Liver (tissue), 9 donors: ENCODE results near the gene WDFY3. TPM values are rescaled to one million over a fixed set of nuclear protein-coding genes. Genes with fewer than 3 reads are reported as not detected.

Experiments used
- DNase-seq: peaks from one replicate; pipeline ENCODE4 v3.0.0-alpha.2; 2017; ENCODE audit warnings: low spot score
- H3K27ac ChIP-seq, 2 donors: one replicate each; pipeline ENCODE4 v1.7.0; 2013; ENCODE audit warnings: inconsistent platforms in 2 of 2, low read length in 2 of 2, control low read depth in 1 of 2, low read depth in 1 of 2, mild to moderate bottlenecking in 1 of 2
- H3K27me3 ChIP-seq, 4 donors: one replicate each; pipeline versions ENCODE4 v1.6.1 to v1.7.0; 2013; ENCODE audit warnings: low read length in 3 of 4, inconsistent platforms in 1 of 4, mild to moderate bottlenecking in 1 of 4, moderate library complexity in 1 of 4; ENCODE audit not compliant: control insufficient read depth in 4 of 4, insufficient read depth in 4 of 4
- H3K36me3 ChIP-seq, 4 donors: one replicate each; pipeline versions ENCODE4 v1.6.1 to v1.7.0; 2013; ENCODE audit warnings: low read length in 3 of 4, mild to moderate bottlenecking in 3 of 4, low read depth in 1 of 4, moderate library complexity in 1 of 4; ENCODE audit not compliant: control insufficient read depth in 4 of 4, insufficient read depth in 3 of 4
- H3K4me1 ChIP-seq, 4 donors: one replicate each; pipeline versions ENCODE4 v1.6.1 to v1.7.0; 2013; ENCODE audit warnings: low read length in 3 of 4, mild to moderate bottlenecking in 3 of 4, moderate library complexity in 1 of 4; ENCODE audit not compliant: control insufficient read depth in 4 of 4, insufficient read depth in 4 of 4
- H3K4me3 ChIP-seq, 3 donors: one replicate each; pipeline versions ENCODE4 v1.6.1 to v1.7.0; 2013; ENCODE audit warnings: low read length in 3 of 3, control low read depth in 1 of 3, low read depth in 1 of 3, mild to moderate bottlenecking in 1 of 3
- H3K9ac ChIP-seq, 2 donors: one replicate each; pipeline ENCODE4 v1.7.0; 2013; ENCODE audit warnings: low read length in 2 of 2, mild to moderate bottlenecking in 2 of 2, moderate library complexity in 2 of 2, control low read depth in 1 of 2, low read depth in 1 of 2
- H3K9me3 ChIP-seq, 4 donors: one replicate each; pipeline versions ENCODE4 v1.6.1 to v1.7.0; 2013; ENCODE audit warnings: low read length in 3 of 4; ENCODE audit not compliant: control insufficient read depth in 4 of 4
- EGR1 ChIP-seq, 2 donors: IDR thresholded peaks; 2 replicates each; pipeline ENCODE4 v1.6.1; 2016 to 2018; ENCODE audit warnings: antibody characterized with exemption in 2 of 2, low read depth in 2 of 2
- FOXA1 ChIP-seq: IDR thresholded peaks from 2 replicates; pipeline ENCODE4 v1.6.1; 2016; ENCODE audit warnings: antibody characterized with exemption
- FOXA2 ChIP-seq: IDR thresholded peaks from 2 replicates; pipeline ENCODE4 v1.6.1; 2016; ENCODE audit warnings: antibody characterized with exemption
- GABPA ChIP-seq, 2 donors: IDR thresholded peaks in 1 of 2; conservative IDR thresholded peaks in 1 of 2; 2 replicates each; pipeline ENCODE4 v1.6.1; 2016; ENCODE audit warnings: antibody characterized with exemption in 2 of 2, mild to moderate bottlenecking in 1 of 2, moderate library complexity in 1 of 2
- HNF4A ChIP-seq, 2 donors: conservative IDR thresholded peaks; 2 replicates each; pipeline ENCODE4 v1.6.1; 2016; ENCODE audit warnings: antibody characterized with exemption in 2 of 2, mild to moderate bottlenecking in 2 of 2
- HNF4G ChIP-seq: IDR thresholded peaks from 2 replicates; pipeline ENCODE4 v1.6.1; 2016; ENCODE audit warnings: antibody characterized with exemption
- JUND ChIP-seq, 2 donors: IDR thresholded peaks; 2 replicates each; pipeline ENCODE4 v1.6.1; 2016; ENCODE audit warnings: antibody characterized with exemption in 2 of 2
- NR2F2 ChIP-seq: IDR thresholded peaks from 2 replicates; pipeline ENCODE4 v1.6.1; 2016; ENCODE audit warnings: antibody characterized with exemption
- RAD21 ChIP-seq, 2 donors: IDR thresholded peaks; 2 replicates each; pipeline ENCODE4 v1.6.1; 2016; ENCODE audit warnings: antibody characterized with exemption in 2 of 2, mild to moderate bottlenecking in 2 of 2
- RXRA ChIP-seq, 2 donors: IDR thresholded peaks; 2 replicates each; pipeline ENCODE4 v1.6.1; 2017 to 2018; ENCODE audit warnings: antibody characterized with exemption in 2 of 2, mild to moderate bottlenecking in 1 of 2
- SP1 ChIP-seq: IDR thresholded peaks from 2 replicates; pipeline ENCODE4 v1.6.1; 2018; ENCODE audit warnings: antibody characterized with exemption, mild to moderate bottlenecking
- TAF1 ChIP-seq: conservative IDR thresholded peaks from 2 replicates; pipeline ENCODE4 v1.6.1; 2016; ENCODE audit warnings: antibody characterized with exemption, mild to moderate bottlenecking
- YY1 ChIP-seq: IDR thresholded peaks from 2 replicates; pipeline ENCODE4 v1.6.1; 2016; ENCODE audit warnings: antibody characterized with exemption, mild to moderate bottlenecking
- WGBS: extraction: QIAGEN DNeasy Blood & Tissue Kit; methylation state at CpG from one replicate; pipeline ENCODE4 v1.1.7; 2013; 5-methylcytosine and 5-hydroxymethylcytosine counted together
- polyA plus RNA-seq, 2 donors: library from polyadenylated mRNA; stranded (reverse) in 1 of 2; unstranded in 1 of 2; fragments of 200-250 nt in 1 of 2; fragments of >200 nt in 1 of 2; fragmentation: Nextera tagmentation in 1 of 2; extraction: Ambion mirVana in 1 of 2; gene quantifications; one replicate each; pipeline versions ENCODE4 v1.2.1 to v1.2.3, GENCODE V29; 2013 to 2015
- total RNA-seq, 2 donors: library from RNA; depleted of rRNA; stranded (reverse); fragments of >200 nt; gene quantifications; one replicate each; pipeline ENCODE4 v1.2.3, GENCODE V29; 2014
- TF ChIP-seq, protein P1 (sequence below): fragments of 150-350 bp; IDR thresholded peaks from 2 replicates; pipeline ENCODE4 v1.5.1; 2017; ENCODE audit warnings: improper control_type of control experiment, low read depth, low read length; ENCODE audit not compliant: missing input control
- TF ChIP-seq, protein P2 (sequence below): IDR thresholded peaks from 2 replicates; pipeline ENCODE4 v1.6.1; 2016; ENCODE audit warnings: antibody characterized with exemption, mild to moderate bottlenecking
- TF ChIP-seq, protein P3 (sequence below): IDR thresholded peaks from 2 replicates; pipeline ENCODE4 v1.6.1; 2016; ENCODE audit warnings: antibody characterized with exemption
- TF ChIP-seq, protein P4 (sequence below): IDR thresholded peaks from 2 replicates; pipeline ENCODE4 v1.6.1; 2016; ENCODE audit warnings: antibody characterized with exemption
- TF ChIP-seq, protein P5 (sequence below): IDR thresholded peaks from 2 replicates; pipeline ENCODE4 v1.6.1; 2016; ENCODE audit warnings: antibody characterized with exemption
- donor health status: healthy.
- donor health status: healthy.
- donor health status: healthy.
- donor health status: healthy.
- donor health status: healthy.

Gene WDFY3
- total and polyA plus RNA-seq, 4 donors = 3.2 to 50.5 (median 19.2) TPM

DNA sequence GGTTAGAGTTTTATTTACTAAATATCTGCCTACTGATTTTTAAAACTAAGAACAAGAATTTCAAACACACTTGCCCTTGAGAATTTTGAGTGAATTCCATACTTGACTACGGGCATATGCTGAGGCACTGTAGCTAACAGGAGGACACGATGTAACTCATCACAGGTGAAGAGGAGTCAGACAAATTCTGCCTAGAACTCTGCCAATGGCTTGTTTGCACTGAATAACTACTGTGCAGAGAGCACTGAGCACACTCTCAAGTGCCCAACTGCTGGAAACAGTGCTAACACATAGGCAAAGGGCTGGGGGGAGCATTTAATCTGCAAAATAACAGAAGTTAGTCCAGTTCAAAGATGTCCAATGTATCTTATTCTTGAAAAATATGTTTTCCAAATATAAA, 104.4 kb downstream of the WDFY3 start:
- WGBS = 94% methylated on average over 2 of the region's 2 CpGs
- TF ChIP-seq FOXA2 = no peak
- TF ChIP-seq HNF4G = no peak
- TF ChIP-seq EGR1 (IDR thresholded peaks at IDR 0.05; ENCODE audit: low read depth in 2 of 2) = no peak

DNA sequence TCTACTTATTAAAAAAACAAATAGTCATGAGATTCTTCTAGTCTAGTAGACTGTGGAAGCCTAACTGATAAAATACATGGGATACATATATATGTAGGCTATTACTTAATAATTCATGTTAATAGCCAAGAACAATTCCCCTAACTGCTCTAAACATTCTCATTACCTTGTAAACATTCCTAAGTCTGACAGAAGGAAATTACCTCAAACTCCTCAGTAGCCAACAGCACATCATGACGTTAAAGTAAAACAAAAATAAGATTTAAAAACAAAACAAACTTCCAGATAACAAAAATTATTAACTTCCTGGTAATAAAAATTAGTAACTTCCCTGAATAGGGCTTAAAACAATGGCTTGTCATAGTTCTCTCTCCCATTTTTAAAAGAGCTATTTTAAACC, 109.2 kb downstream of the WDFY3 start:
- Histone ChIP-seq H3K27me3 (no peaks in the 10 kb centered on the region), H3K4me3 (no peak overlapping the region), H3K9me3 (no peaks in the 10 kb centered on the region), H3K36me3 (peaks cover 0 to 6% (median 0%) of the 10 kb centered on the region in 4 donors), H3K4me1 (peaks cover 0 to 1% (median 0%) of the 10 kb centered on the region in 4 donors), H3K9ac (no peak overlapping the region), H3K27ac (no peak overlapping the region)
- no peak for TF ChIP-seq FOXA1
- TF ChIP-seq HNF4A (conservative IDR thresholded peaks at IDR 0.05) = no peak
- no peak for TF ChIP-seq RAD21 (IDR thresholded peaks at IDR 0.05)
- TF ChIP-seq, protein P1, sequence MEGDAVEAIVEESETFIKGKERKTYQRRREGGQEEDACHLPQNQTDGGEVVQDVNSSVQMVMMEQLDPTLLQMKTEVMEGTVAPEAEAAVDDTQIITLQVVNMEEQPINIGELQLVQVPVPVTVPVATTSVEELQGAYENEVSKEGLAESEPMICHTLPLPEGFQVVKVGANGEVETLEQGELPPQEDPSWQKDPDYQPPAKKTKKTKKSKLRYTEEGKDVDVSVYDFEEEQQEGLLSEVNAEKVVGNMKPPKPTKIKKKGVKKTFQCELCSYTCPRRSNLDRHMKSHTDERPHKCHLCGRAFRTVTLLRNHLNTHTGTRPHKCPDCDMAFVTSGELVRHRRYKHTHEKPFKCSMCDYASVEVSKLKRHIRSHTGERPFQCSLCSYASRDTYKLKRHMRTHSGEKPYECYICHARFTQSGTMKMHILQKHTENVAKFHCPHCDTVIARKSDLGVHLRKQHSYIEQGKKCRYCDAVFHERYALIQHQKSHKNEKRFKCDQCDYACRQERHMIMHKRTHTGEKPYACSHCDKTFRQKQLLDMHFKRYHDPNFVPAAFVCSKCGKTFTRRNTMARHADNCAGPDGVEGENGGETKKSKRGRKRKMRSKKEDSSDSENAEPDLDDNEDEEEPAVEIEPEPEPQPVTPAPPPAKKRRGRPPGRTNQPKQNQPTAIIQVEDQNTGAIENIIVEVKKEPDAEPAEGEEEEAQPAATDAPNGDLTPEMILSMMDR = no peak
- TF ChIP-seq RXRA (IDR thresholded peaks at IDR 0.05) = no peak
- TF ChIP-seq JUND (IDR thresholded peaks at IDR 0.05) = no peak
- TF ChIP-seq SP1 = no peak
- no peak for TF ChIP-seq FOXA2
- no peak for TF ChIP-seq NR2F2
- TF ChIP-seq GABPA (IDR thresholded peaks at IDR 0.05 in 1 of 2, conservative IDR thresholded peaks at IDR 0.05 in 1 of 2) = no peak
- TF ChIP-seq, protein P2, sequence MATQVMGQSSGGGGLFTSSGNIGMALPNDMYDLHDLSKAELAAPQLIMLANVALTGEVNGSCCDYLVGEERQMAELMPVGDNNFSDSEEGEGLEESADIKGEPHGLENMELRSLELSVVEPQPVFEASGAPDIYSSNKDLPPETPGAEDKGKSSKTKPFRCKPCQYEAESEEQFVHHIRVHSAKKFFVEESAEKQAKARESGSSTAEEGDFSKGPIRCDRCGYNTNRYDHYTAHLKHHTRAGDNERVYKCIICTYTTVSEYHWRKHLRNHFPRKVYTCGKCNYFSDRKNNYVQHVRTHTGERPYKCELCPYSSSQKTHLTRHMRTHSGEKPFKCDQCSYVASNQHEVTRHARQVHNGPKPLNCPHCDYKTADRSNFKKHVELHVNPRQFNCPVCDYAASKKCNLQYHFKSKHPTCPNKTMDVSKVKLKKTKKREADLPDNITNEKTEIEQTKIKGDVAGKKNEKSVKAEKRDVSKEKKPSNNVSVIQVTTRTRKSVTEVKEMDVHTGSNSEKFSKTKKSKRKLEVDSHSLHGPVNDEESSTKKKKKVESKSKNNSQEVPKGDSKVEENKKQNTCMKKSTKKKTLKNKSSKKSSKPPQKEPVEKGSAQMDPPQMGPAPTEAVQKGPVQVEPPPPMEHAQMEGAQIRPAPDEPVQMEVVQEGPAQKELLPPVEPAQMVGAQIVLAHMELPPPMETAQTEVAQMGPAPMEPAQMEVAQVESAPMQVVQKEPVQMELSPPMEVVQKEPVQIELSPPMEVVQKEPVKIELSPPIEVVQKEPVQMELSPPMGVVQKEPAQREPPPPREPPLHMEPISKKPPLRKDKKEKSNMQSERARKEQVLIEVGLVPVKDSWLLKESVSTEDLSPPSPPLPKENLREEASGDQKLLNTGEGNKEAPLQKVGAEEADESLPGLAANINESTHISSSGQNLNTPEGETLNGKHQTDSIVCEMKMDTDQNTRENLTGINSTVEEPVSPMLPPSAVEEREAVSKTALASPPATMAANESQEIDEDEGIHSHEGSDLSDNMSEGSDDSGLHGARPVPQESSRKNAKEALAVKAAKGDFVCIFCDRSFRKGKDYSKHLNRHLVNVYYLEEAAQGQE = no peak
- TF ChIP-seq, protein P3, sequence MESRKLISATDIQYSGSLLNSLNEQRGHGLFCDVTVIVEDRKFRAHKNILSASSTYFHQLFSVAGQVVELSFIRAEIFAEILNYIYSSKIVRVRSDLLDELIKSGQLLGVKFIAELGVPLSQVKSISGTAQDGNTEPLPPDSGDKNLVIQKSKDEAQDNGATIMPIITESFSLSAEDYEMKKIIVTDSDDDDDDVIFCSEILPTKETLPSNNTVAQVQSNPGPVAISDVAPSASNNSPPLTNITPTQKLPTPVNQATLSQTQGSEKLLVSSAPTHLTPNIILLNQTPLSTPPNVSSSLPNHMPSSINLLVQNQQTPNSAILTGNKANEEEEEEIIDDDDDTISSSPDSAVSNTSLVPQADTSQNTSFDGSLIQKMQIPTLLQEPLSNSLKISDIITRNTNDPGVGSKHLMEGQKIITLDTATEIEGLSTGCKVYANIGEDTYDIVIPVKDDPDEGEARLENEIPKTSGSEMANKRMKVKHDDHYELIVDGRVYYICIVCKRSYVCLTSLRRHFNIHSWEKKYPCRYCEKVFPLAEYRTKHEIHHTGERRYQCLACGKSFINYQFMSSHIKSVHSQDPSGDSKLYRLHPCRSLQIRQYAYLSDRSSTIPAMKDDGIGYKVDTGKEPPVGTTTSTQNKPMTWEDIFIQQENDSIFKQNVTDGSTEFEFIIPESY = no peak
- TF ChIP-seq YY1 = no peak
- TF ChIP-seq TAF1 = no peak
- TF ChIP-seq, protein P4, sequence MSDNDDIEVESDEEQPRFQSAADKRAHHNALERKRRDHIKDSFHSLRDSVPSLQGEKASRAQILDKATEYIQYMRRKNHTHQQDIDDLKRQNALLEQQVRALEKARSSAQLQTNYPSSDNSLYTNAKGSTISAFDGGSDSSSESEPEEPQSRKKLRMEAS = no peak
- TF ChIP-seq EGR1 (IDR thresholded peaks at IDR 0.05; ENCODE audit: low read depth in 2 of 2) = no peak
- no peak for TF ChIP-seq HNF4G
- TF ChIP-seq, protein P5, sequence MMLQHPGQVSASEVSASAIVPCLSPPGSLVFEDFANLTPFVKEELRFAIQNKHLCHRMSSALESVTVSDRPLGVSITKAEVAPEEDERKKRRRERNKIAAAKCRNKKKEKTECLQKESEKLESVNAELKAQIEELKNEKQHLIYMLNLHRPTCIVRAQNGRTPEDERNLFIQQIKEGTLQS = no peak
- no peak for DNase-seq
- 77% methylated on average over 1 of the region's 1 CpG for WGBS

More for the DNA sequence above, 104.4 kb downstream of the WDFY3 start:
- H3K4me3 ChIP-seq = no peak overlapping the region
- H3K27ac ChIP-seq = no peak overlapping the region
- H3K9ac ChIP-seq = no peak overlapping the region
- H3K27me3 ChIP-seq = no peaks in the 10 kb centered on the region
- no peaks in the 10 kb centered on the region for H3K4me1 ChIP-seq
- H3K36me3 ChIP-seq = peaks cover 0 to 6% (median 0%) of the 10 kb centered on the region in 4 donors
- H3K9me3 ChIP-seq = no peaks in the 10 kb centered on the region
- no peak for DNase-seq
